Central memory CD4-positive, alpha-beta T cell (primary cell): Measurements from ENCODE around the gene NT5C3A.
"Not testable (repeated sequence)": the region's sequence is repeated elsewhere in the genome, so short reads cannot be mapped to it uniquely, and the experiment has no call there.

Source experiments
- DNase-seq: peaks from one replicate; pipeline ENCODE4 v3.0.0; 2022

NT5C3A gene

DNA sequence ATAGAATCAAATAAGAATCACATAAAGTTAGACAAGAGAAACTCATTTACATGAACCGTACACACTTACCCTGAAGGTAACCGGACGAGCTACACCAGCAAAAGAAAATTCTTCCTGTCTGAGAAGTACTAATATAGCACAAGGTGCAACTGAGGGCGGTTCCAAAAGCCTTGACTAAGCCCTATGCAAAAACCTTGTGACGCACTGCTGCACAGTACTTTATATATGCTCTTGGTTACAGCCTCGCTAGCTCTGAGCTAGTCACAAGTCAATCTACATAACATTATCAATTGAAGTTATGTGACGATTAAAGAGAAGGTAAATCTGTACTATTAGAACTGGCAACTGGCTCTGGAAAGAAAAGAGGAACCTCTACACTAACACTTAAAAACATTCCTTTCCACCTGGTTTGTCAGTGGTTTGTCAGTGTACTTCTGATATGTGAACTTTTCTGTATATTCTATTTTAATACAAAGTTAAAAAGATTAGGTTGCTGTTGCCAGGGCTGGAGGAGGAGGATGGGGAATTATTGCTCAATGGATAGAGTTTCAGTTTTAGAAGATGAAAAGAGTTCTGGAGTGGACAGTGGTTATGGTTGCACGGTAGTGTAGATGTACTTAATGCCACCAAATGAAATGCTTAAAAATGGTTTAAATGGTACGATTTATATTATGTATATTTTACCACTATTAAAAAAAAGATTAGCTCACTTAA lies 21.6 kb downstream of the NT5C3A start:
- DNase-seq: peak; percentile 78

GRCh38 chr7:33039903-33040292 lies 22.7 kb downstream of the NT5C3A start:
- DNase-seq: no peak

DNA sequence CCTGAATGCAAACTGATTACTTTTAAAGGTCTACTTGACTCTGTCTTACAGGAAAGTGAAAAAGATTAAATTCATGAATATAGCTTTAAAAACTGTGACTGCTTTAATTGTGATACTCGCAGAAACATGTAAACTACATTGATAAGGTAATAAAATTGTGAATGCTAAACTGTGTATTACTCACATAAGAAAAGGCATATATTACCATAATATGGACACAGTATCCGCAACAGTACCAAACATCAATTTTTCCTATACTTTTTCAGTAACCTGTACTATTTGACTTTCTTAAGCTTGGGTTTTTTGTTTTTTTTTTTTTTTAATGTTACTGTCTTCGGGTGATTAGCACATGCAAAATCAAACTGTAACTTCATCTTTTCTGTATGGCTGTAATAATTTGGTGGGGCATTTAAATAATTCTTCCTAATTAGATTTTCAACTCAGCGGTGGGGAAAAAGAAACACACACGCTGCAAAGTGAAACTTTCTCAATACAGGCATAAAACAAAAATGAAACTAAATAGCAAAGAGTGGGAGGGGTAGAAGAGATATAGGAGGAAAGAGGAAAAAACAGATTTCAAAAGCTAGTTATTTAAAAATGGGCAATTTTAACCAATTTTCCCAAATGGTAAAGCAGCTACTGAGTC lies 23.2 kb downstream of the NT5C3A start:
- DNase-seq: peak; percentile 45

DNA sequence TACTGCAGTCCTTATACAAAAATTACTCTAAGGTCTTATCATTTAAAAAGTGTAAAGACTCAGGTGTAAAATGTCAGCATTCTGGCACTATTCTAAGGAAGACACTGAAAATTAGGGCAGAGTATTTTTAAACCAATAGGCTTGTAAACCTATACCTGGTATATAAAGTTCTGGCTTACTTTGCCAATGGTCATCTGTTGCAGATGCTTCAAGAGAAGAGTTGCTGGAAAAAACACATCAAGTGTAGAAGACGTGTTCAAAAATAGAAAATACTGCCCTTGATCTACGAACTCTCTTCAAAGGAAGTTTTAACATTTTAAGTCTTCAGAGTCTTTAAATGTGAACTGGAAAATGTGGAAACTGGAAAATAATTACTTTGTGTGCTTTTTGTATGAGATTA lies 23.9 kb downstream of the NT5C3A start:
- no peak for DNase-seq

GRCh38 chr7:33035776-33036175 lies 26.8 kb downstream of the NT5C3A start:
- DNase-seq: no peak

GRCh38 chr7:33024189-33024757 lies 38.3 kb downstream of the NT5C3A start:
- DNase-seq: no peak

DNA sequence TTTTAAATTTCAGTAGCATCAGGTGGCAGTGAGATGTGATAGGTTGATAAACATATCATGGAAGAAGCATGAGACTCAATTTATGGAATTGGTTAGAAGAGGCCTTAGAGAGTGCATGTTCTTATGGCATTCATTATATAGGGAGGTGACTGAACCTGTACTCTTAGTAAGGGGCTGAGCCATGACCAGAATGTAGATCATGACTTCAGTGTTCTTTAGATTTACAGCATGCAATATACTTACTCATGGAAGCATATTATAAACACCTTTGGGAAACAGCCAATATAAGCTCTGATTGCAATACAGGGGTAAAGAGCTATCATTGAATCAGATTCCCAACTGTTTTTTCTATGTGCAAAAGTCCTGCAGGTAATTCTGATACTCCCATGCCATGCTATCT lies 50.2 kb downstream of the NT5C3A start:
- DNase-seq: no peak

GRCh38 chr7:33009734-33010133 lies 52.8 kb downstream of the NT5C3A start:
- no peak for DNase-seq

GRCh38 chr7:33005690-33006089 lies 56.9 kb downstream of the NT5C3A start:
- not testable (repeated sequence) for DNase-seq

- DNase-seq: not testable (repeated sequence)
These were observed 57.4 kb downstream of the NT5C3A start for GRCh38 chr7:33005193-33005592.

GRCh38 chr7:33004104-33004616 lies 58.4 kb downstream of the NT5C3A start:
- not testable (repeated sequence) for DNase-seq

GRCh38 chr7:33003111-33003510 lies 59.5 kb downstream of the NT5C3A start:
- not testable (repeated sequence) for DNase-seq

DNA sequence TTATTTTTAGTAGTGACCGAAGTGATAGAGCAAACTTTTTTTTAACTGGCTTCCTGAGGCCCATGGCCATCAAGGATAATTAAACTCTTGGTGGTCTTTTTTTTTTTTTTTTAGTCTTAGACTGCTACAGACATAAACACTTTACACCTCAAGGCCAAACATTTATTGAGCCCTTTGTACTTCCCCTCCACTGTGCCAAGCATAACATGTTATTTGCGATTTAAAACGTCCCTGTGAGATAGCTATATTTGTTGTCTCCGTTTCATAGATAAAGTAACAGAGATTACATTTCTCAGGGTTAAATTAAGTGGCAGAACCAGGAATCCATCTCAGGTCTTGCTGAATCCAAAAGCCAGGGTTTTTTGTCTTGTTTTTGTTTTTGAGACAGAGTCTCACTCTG lies 63.2 kb downstream of the NT5C3A start:
- not testable (repeated sequence) for DNase-seq

DNA sequence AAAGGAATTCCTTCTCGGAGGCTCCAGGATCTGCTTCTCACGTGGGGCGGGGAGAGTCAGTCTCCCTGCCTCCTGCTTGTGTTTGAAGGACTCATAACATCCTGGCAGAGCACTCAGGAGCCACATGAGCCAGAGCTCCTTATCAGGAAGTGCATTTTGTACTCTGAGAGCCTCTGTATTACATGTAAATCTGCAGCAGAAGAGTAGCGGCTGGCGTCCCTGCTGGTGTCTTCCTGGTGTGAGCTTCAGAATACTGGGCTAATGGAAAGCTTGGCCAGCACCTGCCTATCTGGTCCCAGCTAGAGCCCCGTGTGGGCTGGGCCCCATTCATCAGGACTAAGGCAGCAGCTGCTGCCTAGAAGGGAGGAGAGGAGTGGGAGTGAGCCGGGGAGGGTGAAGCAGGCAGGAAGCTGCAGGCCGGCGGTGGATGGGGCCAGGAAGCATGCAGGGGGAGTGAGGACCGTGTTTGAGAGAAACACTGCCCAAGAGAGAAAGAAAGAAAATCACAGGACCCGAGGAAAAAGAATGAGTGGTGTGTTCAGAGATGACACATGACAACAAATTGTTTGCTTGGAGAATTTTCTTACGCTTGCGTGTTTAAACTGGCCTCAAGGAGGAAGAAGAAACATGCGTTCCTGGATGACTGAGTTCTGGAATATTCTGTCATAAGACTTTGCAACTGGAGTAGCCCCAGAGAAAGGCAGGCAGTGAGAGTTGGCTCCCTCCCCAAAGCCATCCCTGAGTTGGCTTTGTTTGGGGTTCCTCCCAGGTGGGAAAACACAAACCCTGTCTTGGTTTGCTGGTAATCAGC lies 64.0 kb downstream of the NT5C3A start:
- DNase-seq: not testable (repeated sequence)

- not testable (repeated sequence) for DNase-seq
These were observed 64.6 kb downstream of the NT5C3A start for GRCh38 chr7:32997956-32998355.

DNA sequence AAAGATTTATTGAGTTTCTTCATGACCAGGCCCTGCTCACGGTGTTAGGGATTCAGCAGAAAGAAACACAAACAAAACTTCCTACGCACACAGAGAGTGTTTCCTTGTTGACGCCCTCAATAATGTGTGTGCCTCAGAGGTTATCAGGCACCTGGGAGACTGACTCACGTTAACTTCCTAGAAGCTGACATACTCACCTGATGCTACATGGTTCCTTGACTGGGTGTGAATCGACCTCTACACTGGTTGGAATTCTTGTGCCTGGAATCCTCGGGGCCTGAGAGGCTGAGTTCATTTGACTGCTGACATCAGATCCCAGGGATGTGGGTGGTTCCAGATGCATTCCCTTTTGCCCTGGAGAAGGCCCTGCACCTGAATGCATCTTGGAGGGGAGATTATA lies 69.8 kb downstream of the NT5C3A start:
- DNase-seq: not testable (repeated sequence)

DNA sequence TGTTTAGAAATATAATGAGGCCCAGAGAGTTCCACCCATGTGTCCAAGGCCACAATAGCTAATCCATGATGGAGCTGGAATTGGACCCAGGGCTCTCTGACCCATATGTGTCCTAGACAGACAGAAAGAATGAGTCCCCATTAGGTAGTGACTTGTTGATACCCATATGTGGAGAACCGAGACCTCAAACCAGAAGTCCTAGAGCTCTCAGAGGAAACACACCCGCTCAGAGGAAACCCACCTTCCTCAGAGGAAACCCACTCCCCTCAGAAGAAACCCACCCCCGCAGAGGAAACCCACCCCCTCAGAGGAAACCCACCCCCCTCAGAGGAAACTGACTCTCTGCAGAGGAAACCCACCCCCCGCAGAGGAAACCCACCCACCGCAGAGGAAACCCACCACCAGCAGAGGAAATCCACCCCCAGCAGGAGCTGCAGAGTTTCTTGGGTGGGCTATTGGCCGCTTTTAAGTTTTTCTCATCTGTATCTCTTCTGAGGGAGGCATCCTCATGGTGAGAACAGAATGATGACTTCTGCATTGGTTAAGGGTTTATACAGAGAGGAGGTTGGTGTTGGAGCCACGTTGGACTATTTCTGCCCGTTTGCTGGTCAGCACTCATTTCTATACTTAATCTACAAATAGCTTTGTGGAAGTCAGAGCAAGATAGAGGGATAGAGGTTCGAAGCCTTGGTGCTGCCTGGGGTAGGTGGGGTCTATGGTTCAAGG lies 70.4 kb downstream of the NT5C3A start:
- not testable (repeated sequence) for DNase-seq

DNA sequence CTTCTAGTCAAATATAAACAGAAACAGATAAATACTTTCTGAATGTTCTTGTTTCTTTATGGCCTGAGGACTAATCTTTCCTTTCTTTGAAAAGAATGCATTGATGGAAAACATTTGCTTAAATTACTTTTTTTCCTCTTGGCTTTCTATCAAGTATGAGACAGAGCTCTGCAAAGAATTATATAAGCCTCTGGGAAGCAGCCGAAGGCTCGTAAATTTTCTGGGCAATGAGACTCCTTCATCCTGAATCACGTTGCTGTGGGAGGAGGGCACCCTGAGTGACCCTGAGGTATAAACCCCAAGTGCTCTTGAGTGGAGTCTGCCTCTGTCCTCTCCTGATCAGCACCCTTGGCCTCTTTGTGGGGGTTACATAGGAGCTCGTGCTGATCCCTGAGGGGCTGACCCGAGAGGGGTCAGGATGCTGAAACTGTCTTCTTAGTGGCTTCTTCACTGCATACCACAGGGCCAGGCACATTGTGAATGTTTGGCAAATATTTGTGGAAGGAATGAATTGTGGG lies 71.4 kb downstream of the NT5C3A start:
- not testable (repeated sequence) for DNase-seq

- not testable (repeated sequence) for DNase-seq
These were observed 74.4 kb downstream of the NT5C3A start for GRCh38 chr7:32988148-32988547.

DNA sequence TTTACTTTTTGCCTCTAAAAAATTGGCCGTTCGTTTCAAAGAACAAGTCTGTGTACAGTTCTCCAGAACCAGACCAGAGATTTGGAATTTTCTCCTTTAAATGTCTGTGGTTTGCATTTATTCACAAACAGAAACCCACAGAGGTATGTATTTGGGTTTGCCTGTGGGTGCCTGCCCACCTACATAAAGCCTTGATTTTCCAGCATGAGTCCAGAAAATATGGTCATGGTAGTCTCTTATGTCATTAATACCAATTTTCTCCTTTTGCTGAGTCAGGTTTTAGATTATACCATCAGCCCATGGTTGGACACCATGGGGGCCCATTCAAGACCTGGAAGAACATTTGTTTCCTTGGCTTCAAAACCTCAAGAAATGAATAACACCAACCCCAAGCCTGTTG lies 82.7 kb downstream of the NT5C3A start:
- not testable (repeated sequence) for DNase-seq

- not testable (repeated sequence) for DNase-seq
These were observed 83.3 kb downstream of the NT5C3A start for GRCh38 chr7:32979246-32979645.

DNA sequence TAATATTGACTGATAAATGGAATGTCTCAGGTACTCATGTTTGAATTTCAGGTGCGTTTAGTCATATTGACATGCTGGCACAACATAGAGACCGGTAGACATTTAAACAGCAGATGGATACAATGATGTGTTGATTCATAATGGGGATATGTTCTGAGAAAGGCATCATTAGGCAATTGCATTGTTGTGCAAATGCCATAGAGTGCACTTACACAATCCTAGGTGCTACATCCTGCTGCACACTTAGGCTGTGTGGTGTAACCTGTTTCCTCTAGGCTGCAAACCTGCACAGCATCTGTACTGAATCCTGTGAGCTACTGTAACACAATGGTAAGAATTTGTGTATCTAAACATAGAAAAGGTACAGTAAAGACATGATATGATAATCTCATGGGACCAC lies 85.4 kb downstream of the NT5C3A start:
- not testable (repeated sequence) for DNase-seq
